K562 (cell line): ENCODE data around the gene OCEL1. TPM values are rescaled to one million over a fixed set of nuclear protein-coding genes. Genes with fewer than 3 reads are reported as not detected.

Experiments used
- ARID2 ChIP-seq: fragments of 450-650 bp; IDR thresholded peaks from 2 replicates; pipeline ENCODE4 v1.6.1; 2017; ENCODE audit warnings: antibody characterized with exemption, mild to moderate bottlenecking
- ATF1 ChIP-seq, 2 experiments: fragments of 450-650 bp in 1 of 2; IDR thresholded peaks; 2 replicates each; pipeline ENCODE4 v1.6.1; 2016; ENCODE audit warnings: missing compliant biosample characterization in 1 of 2, missing genetic modification characterization in 1 of 2
- CBX2 ChIP-seq: fragments of 200-600 bp; sonication (generic); IDR thresholded peaks from one replicate; pipeline ENCODE4 v1.6.1; 2012; ENCODE audit warnings: mild to moderate bottlenecking, low read length, inconsistent platforms; ENCODE audit not compliant: insufficient read depth, poor library complexity, severe bottlenecking
- ETV5 ChIP-seq: sonication (generic); formaldehyde crosslinking; IDR thresholded peaks from 2 replicates; pipeline ENCODE4 v1.4.0; 2020; ENCODE audit warnings: low read depth, mild to moderate bottlenecking, missing genetic modification reagents
- FOXK1 ChIP-seq: sonication (generic); formaldehyde crosslinking; IDR thresholded peaks from 2 replicates; pipeline ENCODE4 v1.8.0; 2022; ENCODE audit warnings: missing genetic modification reagents, mild to moderate bottlenecking, borderline replicate concordance
- FOXP1 ChIP-seq: sonication (generic); formaldehyde crosslinking; IDR thresholded peaks from 2 replicates; pipeline ENCODE4 v1.8.0; 2022; ENCODE audit warnings: mild to moderate bottlenecking, missing genetic modification reagents
- HDAC1 ChIP-seq, 2 experiments: fragments of 450-650 bp; IDR thresholded peaks; 2 replicates each; pipeline ENCODE4 v1.6.1; 2016 to 2017; ENCODE audit warnings: inconsistent platforms in 1 of 2, mild to moderate bottlenecking in 1 of 2, moderate library complexity in 1 of 2
- HDAC6 ChIP-seq: IDR thresholded peaks from 2 replicates; pipeline ENCODE4 v1.6.1; 2012; ENCODE audit warnings: low read depth, mild to moderate bottlenecking, control low read depth, inconsistent platforms, low read length, moderate library complexity
- HNRNPLL ChIP-seq: fragments of 200-400 bp; formaldehyde crosslinking; IDR thresholded peaks from 2 replicates; pipeline ENCODE4 v1.6.1; 2017; ENCODE audit warnings: low read length, low read depth, mild to moderate bottlenecking; ENCODE audit not compliant: poor library complexity, severe bottlenecking
- KDM4B ChIP-seq, 2 experiments: fragments of 450-650 bp in 1 of 2; sonication (generic) in 1 of 2; IDR thresholded peaks; 2 replicates each; pipeline ENCODE4 v1.6.1; 2016 to 2017; ENCODE audit warnings: borderline replicate concordance in 2 of 2, antibody characterized with exemption in 1 of 2, low read depth in 1 of 2, mild to moderate bottlenecking in 1 of 2
- RB1 ChIP-seq: fragments of 450-650 bp; IDR thresholded peaks from 2 replicates; pipeline ENCODE4 v1.6.1; 2017; ENCODE audit warnings: low read depth, mild to moderate bottlenecking
- RBM14 ChIP-seq: fragments of 200-400 bp; formaldehyde crosslinking; IDR thresholded peaks from 2 replicates; pipeline ENCODE4 v1.6.1; 2018; ENCODE audit warnings: low read depth, mild to moderate bottlenecking, low read length, moderate library complexity, borderline replicate concordance; ENCODE audit not compliant: insufficient read depth
- SP2 ChIP-seq: IDR thresholded peaks from 2 replicates; pipeline ENCODE4 v1.6.1; 2011; ENCODE audit warnings: mild to moderate bottlenecking, low read depth, low read length, moderate library complexity; ENCODE audit not compliant: poor library complexity, severe bottlenecking; ENCODE audit errors: extremely low read depth
- TBP ChIP-seq: optimal IDR thresholded peaks from 2 replicates; pipeline ENCODE3; 2011; ENCODE audit warnings: low read depth, low read length, improper control_type of control experiment
- XRCC3 ChIP-seq: fragments of 450-650 bp; IDR thresholded peaks from 2 replicates; pipeline ENCODE4 v1.6.1; 2017; ENCODE audit warnings: mild to moderate bottlenecking, moderate library complexity
- ZNF232 ChIP-seq: sonication (generic); formaldehyde crosslinking; IDR thresholded peaks from 2 replicates; pipeline ENCODE4 v1.8.0; 2022; ENCODE audit warnings: mild to moderate bottlenecking, missing genetic modification reagents
- ZNF431 ChIP-seq: sonication (generic); formaldehyde crosslinking; IDR thresholded peaks from 2 replicates; pipeline ENCODE4 v1.8.0; 2022; ENCODE audit warnings: mild to moderate bottlenecking, missing genetic modification reagents
- ZNF589 ChIP-seq: fragments of 200-800 bp; sonication (Bioruptor generic); IDR thresholded peaks from 2 replicates; pipeline ENCODE4 v1.6.1; 2016; ENCODE audit warnings: low read depth, missing genetic modification characterization, missing compliant biosample characterization
- ZNF695 ChIP-seq: fragments of 450-650 bp; formaldehyde crosslinking; IDR thresholded peaks from 2 replicates; pipeline ENCODE4 v1.4.0; 2020; ENCODE audit warnings: mild to moderate bottlenecking, moderate library complexity
- ZNF766 ChIP-seq: fragments of 200-800 bp; sonication (Bioruptor generic); conservative IDR thresholded peaks from 2 replicates; pipeline ENCODE4 v1.6.1; 2016; ENCODE audit warnings: missing genetic modification characterization, missing compliant biosample characterization
- ZNF778 ChIP-seq: fragments of 450-650 bp; formaldehyde crosslinking; IDR thresholded peaks from 2 replicates; pipeline ENCODE4 v1.4.0; 2020; ENCODE audit warnings: mild to moderate bottlenecking, moderate library complexity
- polyA plus RNA-seq, 8 experiments: library from polyadenylated mRNA; depleted of rRNA in 4 of 8; stranded (reverse) in 5 of 8; unstranded in 3 of 8; fragments of >200 nt; fragmentation: Nextera tagmentation in 2 of 8; fragmentation: Illumina TruSeq in 1 of 8; extraction: Ambion mirVana in 2 of 8; extraction: Trizol in 1 of 8; gene quantifications; 2 replicates each; pipeline versions ENCODE4 v1.2.1 to v1.2.3, GENCODE V29; 2011 to 2014; ENCODE audit warnings: inconsistent platforms in 1 of 8, missing spikeins in 1 of 8
- total RNA-seq, 7 experiments: library from RNA; depleted of rRNA in 6 of 7; stranded (reverse); fragments of >200 nt in 6 of 7; fragmentation: Illumina TruSeq in 2 of 7; extraction: Trizol in 2 of 7; gene quantifications; 2 replicates each; pipeline versions ENCODE4 v1.2.1 to v1.2.3, GENCODE V29; 2011 to 2021; ENCODE audit warnings: low replicate concordance in 1 of 7
- TF ChIP-seq, protein P1 (sequence below): fragments of 250-450 bp; sonication (Bioruptor Pico); IDR thresholded peaks from 2 replicates; pipeline ENCODE4 v1.4.0; 2020
- TF ChIP-seq, protein P2 (sequence below): sonication (generic); formaldehyde crosslinking; IDR thresholded peaks from 2 replicates; pipeline ENCODE4 v1.8.0; 2022; ENCODE audit warnings: missing genetic modification reagents, mild to moderate bottlenecking, moderate library complexity, borderline replicate concordance
- TF ChIP-seq, protein P3 (sequence below): IDR thresholded peaks from 2 replicates; pipeline ENCODE4 v1.6.1; 2011; ENCODE audit warnings: borderline replicate concordance, low read depth, mild to moderate bottlenecking, moderate library complexity, low read length; ENCODE audit not compliant: insufficient read depth, poor library complexity, severe bottlenecking

OCEL1 gene
- total and polyA plus RNA-seq, 9 of the 15 experiments (the other 6 are each of a cell fraction or from before 2014, with no cell fraction given), result 8.0 to 38.0 (median 12.4) TPM

DNA sequence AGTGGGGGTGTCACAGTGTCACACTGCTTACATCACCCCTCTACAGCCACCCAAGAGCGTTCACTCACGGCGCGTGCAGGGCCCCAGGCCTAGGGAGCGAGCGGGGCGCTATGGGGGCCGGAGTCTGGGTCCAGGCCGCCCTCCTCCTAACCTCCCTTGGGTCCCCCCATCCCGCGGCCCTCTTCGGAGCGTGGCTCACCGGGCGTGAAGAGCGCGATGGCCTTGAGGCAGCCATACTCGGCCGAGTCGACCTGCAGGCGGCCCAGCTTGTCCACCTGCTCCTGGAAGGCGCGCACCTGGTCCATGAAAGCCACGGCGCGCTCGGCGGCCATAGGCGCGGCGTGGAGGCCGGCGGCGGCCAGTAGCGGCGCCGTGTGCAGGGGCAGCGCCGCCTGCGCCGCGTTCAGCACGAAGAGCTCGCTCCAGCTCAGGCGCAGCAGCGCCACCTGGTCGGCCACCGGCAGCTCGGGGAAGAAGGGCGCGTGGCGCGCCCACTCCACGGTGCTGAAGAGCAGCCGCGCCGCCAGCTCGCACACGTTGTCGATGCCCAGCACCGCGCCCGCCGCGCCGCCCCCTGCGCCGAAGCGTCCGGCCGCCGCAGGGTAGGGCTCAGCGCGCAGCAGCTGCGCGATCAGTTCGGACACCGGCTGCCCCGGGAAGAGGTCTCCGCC lies 9.4 kb downstream of the OCEL1 start (continued):
- TF ChIP-seq, protein P1, sequence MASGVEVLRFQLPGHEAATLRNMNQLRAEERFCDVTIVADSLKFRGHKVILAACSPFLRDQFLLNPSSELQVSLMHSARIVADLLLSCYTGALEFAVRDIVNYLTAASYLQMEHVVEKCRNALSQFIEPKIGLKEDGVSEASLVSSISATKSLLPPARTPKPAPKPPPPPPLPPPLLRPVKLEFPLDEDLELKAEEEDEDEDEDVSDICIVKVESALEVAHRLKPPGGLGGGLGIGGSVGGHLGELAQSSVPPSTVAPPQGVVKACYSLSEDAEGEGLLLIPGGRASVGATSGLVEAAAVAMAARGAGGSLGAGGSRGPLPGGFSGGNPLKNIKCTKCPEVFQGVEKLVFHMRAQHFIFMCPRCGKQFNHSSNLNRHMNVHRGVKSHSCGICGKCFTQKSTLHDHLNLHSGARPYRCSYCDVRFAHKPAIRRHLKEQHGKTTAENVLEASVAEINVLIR (CRISPR knock-in tag), result no peak
- TF ChIP-seq ETV5 (CRISPR knock-in tag), result peak; percentile 58
- TF ChIP-seq FOXP1, result peak; percentile 49; the same call in 1 of the 2 replicates
- TF ChIP-seq ARID2, result no peak
- TF ChIP-seq ZNF766 (CRISPR knock-in tag), result peak; percentile 67
- TF ChIP-seq SP2, result no peak
- no peak for TF ChIP-seq HDAC6
- no peak for TF ChIP-seq XRCC3
- TF ChIP-seq RBM14, result no peak
- TF ChIP-seq RB1, result peak; percentile 86
- TF ChIP-seq, protein P2, sequence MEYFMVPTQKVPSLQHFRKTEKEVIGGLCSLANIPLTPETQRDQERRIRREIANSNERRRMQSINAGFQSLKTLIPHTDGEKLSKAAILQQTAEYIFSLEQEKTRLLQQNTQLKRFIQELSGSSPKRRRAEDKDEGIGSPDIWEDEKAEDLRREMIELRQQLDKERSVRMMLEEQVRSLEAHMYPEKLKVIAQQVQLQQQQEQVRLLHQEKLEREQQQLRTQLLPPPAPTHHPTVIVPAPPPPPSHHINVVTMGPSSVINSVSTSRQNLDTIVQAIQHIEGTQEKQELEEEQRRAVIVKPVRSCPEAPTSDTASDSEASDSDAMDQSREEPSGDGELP (CRISPR knock-in tag), result no peak; the same call in 1 of the 2 replicates
- TF ChIP-seq ATF1 (CRISPR knock-in tag; IDR thresholded peaks at IDR 0.05), result no peak
- TF ChIP-seq ATF1 (tag; IDR thresholded peaks at IDR 0.05), result peak; percentile 68
- no peak for TF ChIP-seq CBX2
- peak; percentile 74; the same call in 1 of the 2 replicates for TF ChIP-seq ZNF431
- TF ChIP-seq ZNF778 (CRISPR knock-in tag), result no peak
- TF ChIP-seq ZNF695 (CRISPR knock-in tag), result no peak
- TF ChIP-seq HDAC1 (IDR thresholded peaks at IDR 0.05), result 0 out of 4 replicates have a peak, but pooled peaks of 1 of the 2 experiments have one; percentile 44
- 0 out of 2 replicates have a peak, but pooled peaks have one; percentile 27 for TF ChIP-seq ZNF589 (CRISPR knock-in tag)
- TF ChIP-seq HNRNPLL, result peak; percentile 42
- TF ChIP-seq ZNF232 (CRISPR knock-in tag), result 0 out of 2 replicates have a peak, but pooled peaks have one; percentile 38
- TF ChIP-seq, protein P3, sequence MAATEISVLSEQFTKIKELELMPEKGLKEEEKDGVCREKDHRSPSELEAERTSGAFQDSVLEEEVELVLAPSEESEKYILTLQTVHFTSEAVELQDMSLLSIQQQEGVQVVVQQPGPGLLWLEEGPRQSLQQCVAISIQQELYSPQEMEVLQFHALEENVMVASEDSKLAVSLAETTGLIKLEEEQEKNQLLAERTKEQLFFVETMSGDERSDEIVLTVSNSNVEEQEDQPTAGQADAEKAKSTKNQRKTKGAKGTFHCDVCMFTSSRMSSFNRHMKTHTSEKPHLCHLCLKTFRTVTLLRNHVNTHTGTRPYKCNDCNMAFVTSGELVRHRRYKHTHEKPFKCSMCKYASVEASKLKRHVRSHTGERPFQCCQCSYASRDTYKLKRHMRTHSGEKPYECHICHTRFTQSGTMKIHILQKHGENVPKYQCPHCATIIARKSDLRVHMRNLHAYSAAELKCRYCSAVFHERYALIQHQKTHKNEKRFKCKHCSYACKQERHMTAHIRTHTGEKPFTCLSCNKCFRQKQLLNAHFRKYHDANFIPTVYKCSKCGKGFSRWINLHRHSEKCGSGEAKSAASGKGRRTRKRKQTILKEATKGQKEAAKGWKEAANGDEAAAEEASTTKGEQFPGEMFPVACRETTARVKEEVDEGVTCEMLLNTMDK, result peak; percentile 81
- TF ChIP-seq TBP, result peak; percentile 10
- no peak for TF ChIP-seq FOXK1 (CRISPR knock-in tag)
- no peak for TF ChIP-seq KDM4B (IDR thresholded peaks at IDR 0.05; ENCODE audit: borderline replicate concordance in 2 of 2, low read depth in 1 of 2)
